Measurements from ENCODE around the gene TCEANC.
"Not testable (repeated sequence)": the region's sequence is repeated elsewhere in the genome, so short reads cannot be mapped to it uniquely, and the experiment has no call there.

The TCEANC gene, protein sequence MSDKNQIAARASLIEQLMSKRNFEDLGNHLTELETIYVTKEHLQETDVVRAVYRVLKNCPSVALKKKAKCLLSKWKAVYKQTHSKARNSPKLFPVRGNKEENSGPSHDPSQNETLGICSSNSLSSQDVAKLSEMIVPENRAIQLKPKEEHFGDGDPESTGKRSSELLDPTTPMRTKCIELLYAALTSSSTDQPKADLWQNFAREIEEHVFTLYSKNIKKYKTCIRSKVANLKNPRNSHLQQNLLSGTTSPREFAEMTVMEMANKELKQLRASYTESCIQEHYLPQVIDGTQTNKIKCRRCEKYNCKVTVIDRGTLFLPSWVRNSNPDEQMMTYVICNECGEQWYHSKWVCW

GRCh38 chrX:13652850-13653693 is at the start of gene TCEANC:
TSS of gene TCEANC (plus strand) at chrX:13653141. CDS start at chrX:13662509, 9,368 bp downstream.
- peak; percentile 96 for DNase-seq (ENCODE audit: low read depth)

- DNase-seq (ENCODE audit: low read depth), result no peak
These were observed 47.3 kb upstream of the TCEANC start for GRCh38 chrX:13605611-13606010.

DNA sequence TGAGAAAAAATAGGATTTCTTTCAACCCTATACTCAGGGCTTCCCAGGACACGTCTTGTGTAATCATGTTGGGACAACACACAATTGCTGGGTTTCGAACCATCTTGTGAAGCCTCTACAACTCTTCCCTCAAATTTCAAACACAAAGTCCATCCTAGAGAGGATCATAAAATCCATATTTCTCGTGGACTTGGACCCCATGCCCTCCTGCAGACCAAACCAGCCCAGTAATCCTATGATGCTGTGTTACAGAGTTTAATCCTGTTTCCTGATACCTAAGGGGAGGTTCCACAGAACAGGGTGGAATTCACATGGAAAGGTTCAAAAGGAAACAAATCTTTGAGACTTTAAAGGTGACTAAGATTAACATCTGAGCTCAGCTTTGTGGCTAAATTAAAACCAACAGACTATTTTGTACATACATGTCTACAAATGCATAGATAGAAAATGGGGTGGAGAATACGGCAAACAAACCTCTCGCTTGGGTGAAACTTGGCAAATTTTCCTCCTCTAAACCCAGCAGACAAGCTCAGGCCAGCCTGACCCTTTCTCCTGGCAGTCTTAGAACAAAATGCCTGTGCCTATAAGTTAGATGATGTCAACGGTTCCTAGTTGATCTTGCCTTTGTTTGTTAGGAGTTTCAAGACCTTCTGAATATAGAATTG is 45.5 kb upstream of the TCEANC start:
- no peak for DNase-seq (ENCODE audit: low read depth)

- DNase-seq (ENCODE audit: low read depth), result no peak
These were observed 45.0 kb upstream of the TCEANC start for GRCh38 chrX:13607996-13608365.

DNA sequence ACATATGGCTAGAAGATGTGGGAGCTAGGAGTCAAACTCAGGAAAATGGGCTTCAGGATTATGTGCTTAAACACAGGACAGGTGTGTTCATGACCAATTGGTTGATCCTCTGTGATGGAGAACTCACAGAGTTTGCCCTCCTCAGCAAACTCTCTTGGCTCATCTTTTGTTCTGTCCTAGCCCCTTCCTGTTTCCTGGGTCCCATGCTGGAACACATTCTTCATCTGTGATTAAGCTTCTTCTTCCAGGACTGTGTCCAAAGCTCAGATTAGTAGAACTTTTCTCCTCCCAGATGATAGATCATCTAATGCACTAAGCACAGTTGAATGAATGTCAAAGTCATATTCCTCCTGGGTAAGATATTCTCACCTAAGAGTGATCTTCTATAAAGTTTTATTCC is 38.8 kb upstream of the TCEANC start:
- no peak for DNase-seq (ENCODE audit: low read depth)

DNA sequence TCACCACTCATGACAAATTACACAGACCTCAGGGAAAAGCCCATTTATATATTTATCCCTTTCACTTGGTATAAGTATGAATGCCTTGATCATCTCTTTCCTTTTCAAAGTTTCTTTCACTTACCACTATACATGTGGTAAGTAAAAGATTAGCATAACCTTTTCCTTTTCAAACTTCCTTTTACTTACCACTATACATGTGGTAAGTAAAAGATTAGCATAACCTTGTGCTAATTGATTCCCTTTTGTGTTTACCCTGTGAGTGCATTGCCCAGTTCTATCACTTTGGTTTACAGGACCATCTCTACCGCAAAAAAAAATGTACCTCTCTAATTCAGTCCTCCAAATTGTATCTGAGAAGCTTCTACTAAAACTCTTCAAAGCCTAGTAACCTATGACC is 32.7 kb upstream of the TCEANC start:
- DNase-seq (ENCODE audit: low read depth), result no peak

- no peak for DNase-seq (ENCODE audit: low read depth)
These were observed 30.5 kb upstream of the TCEANC start for GRCh38 chrX:13622401-13622964.

DNA sequence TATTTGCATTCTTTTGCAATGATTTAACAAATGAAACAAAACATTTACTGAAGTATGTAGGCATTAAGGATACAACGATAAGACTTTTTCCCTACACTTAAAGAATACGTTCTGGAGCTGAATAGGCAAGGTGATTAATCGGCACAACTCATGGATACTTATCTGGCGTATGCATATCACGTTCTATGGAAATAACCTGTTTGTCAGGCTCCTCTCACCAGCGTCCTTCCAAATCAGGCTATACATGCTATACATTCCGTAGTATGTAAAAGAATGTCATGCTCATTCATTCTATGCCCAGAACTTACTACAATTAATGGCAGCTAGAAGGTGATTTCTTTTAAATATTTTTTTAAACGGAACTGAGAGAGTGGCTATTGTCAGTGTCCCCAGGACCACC is 25.6 kb upstream of the TCEANC start:
- DNase-seq (ENCODE audit: low read depth), result no peak

GRCh38 chrX:13637224-13637623 is 15.7 kb upstream of the TCEANC start:
- not testable (repeated sequence) for DNase-seq (ENCODE audit: low read depth)

- DNase-seq (ENCODE audit: low read depth), result no peak
These were observed 14.9 kb upstream of the TCEANC start for GRCh38 chrX:13638021-13638420.

GRCh38 chrX:13638826-13639225 is 14.1 kb upstream of the TCEANC start:
- no peak for DNase-seq (ENCODE audit: low read depth)

GRCh38 chrX:13641684-13642083 is 11.3 kb upstream of the TCEANC start:
- DNase-seq (ENCODE audit: low read depth), result not testable (repeated sequence)

DNA sequence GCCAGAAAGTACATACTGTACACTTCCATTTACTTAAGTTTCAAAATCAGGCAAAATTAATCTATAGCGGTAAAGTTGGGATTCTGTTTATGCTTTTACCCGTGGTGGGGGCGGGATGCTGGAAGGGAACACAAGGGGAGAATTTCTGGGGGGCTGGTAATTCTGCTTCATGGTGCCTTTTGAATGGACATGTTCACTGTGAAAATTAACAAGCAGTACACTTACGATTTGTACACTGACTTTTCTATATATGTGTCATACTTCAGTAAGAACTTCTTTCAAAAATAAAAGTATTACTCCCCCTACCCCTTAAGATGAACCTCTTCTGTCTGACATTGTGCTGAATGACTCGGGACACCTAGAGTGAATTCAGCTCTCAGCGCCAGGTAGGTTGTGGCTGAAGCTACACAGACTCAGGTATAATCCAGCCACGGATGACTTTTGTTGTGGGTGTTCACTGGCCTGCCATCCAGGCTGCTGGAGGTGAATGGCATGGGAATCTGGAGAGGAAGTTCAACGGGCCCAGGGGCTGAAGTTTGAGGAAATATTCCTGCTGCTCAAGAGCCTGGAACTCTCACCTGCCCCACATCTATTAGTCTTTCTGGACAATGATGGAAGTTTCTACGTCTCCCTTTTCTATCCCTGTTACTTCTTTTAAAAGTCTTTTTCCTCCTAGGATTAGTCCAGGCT is 7.3 kb upstream of the TCEANC start:
- no peak for DNase-seq (ENCODE audit: low read depth)

- DNase-seq (ENCODE audit: low read depth), result no peak
These were observed 6.8 kb upstream of the TCEANC start for GRCh38 chrX:13646154-13646549.

- DNase-seq (ENCODE audit: low read depth), result peak; percentile 52
These were observed 5.2 kb upstream of the TCEANC start for GRCh38 chrX:13647709-13648212.

- not testable (repeated sequence) for DNase-seq (ENCODE audit: low read depth)
These were observed 4.6 kb upstream of the TCEANC start for GRCh38 chrX:13648336-13648735.

DNA sequence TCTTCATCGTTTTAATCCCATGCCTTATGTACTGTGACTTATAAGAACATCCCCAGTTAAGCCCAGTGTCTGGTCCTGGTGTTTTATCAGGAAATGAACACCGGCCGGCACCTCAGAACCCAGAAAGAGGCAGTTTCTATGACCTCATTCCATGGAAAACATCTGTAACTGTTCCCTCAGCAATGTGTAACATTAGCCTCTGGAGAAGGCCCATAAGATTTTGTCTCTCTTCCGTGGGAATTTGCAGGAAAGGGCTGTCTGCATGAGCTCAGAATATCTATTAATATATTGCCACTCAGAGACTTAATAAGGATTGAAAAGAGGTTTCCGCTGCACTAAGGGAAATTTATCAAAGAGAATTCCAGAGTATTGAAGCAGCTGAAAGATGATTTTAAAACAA is 3.1 kb upstream of the TCEANC start:
- DNase-seq (ENCODE audit: low read depth), result no peak

DNA sequence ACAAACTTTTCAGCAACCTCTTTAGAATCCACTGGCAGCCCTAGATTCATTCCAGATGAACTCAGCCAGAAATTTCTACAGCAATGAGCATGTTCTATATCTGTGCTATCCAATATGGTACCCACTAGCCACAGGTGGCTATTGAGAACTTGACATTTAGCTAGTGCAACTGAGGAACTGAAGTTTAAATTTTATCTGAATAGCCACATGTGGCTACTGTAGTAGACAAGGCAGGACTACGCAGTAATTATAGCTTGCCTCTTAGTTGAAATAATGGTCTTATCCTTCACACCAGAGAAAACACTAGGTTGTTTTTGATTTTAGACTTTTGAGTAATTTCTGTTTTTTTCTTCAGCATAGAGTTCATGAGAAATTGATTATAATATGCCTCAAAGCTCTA is 2.6 kb upstream of the TCEANC start:
- no peak for DNase-seq (ENCODE audit: low read depth)

DNA sequence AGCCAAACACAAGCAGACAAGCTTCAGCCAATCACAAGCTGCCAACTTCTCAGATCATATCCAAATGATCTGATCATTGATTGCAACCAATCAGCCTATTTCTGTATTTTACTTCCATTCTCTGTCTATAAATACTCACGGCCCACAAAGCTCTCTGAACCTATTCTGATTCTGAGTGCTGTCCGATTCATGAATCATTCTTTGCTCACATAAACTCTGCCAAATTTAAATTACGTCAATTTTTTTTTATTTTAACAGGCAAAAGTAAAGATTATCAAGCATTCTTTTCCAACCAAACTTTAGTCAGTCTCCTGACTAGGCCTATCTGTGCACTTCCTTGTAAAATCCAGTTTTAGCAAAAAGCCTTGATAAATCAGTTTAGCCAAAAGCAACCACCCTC is 1.8 kb upstream of the TCEANC start:
- DNase-seq (ENCODE audit: low read depth), result no peak

- no peak for DNase-seq (ENCODE audit: low read depth)
These were observed 601 bp upstream of the TCEANC start for GRCh38 chrX:13652287-13652793.

- no peak for DNase-seq (ENCODE audit: low read depth)
These were observed 1.2 kb downstream of the TCEANC start for GRCh38 chrX:13654116-13654515.
